ENCODE results near the gene OR4P4. TPM values are rescaled to one million over a fixed set of nuclear protein-coding genes. Genes with fewer than 3 reads are reported as not detected.

Gene OR4P4
- total RNA-seq, 1 donor from 2014 or later: not detected

GRCh38 chr11:55669376-55669775 is 34.5 kb downstream of the OR4P4 start:
- no peaks in the 10 kb centered on the region for H3K36me3 Mint-ChIP-seq
- H3K27me3 ChIP-seq: no peaks in the 10 kb centered on the region

DNA sequence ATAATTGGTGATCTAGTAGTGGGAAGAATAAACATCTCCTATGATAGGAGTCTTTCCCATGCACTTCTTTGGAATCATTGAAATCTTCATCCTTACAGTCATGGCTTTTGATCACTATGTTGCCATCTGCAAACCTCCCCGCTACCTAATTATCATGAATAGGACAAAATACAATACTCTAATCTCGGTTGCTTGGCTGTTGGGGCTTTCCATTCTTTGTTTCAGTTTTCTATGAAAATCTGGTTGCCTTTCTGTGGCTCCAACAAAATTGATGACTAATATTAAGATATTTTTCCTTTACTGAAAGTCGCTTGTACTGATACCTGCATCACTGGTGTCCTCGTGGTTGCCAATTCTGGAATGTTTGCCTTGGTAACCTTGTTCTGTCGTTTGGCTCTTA is 38.9 kb downstream of the OR4P4 start:
- Histone ChIP-seq H3K27ac (no peak overlapping the region), H3K27me3 (no peaks in the 10 kb centered on the region), H3K4me1 (no peaks in the 10 kb centered on the region), H3K9me3 (ENCODE audit: low read depth) (peaks cover 4% of the 10 kb centered on the region), H3K4me2 (no peak overlapping the region), H3K36me3 (no peaks in the 10 kb centered on the region), H3K9ac (no peak overlapping the region), H3K4me3 (no peak overlapping the region), H2AFZ (replicated peaks) (no peak overlapping the region), H4K20me1 (ENCODE audit: low read depth) (no peaks in the 10 kb centered on the region), H3F3A (ENCODE audit: low read depth) (no peaks in the 10 kb centered on the region), H3K79me2 (ENCODE audit: low read depth) (no peaks in the 10 kb centered on the region)
- Mint-ChIP-seq H3K27ac (no peak overlapping the region), H3K9me3 (no peaks in the 10 kb centered on the region), H3K4me1 (no peaks in the 10 kb centered on the region), H3K27me3 (ENCODE audit: insufficient read depth, low read depth) (peaks cover 2% of the 10 kb centered on the region), H3K36me3 (no peaks in the 10 kb centered on the region), H3K4me3 (no peak overlapping the region)
- no peak for DNase-seq (ENCODE audit: low spot score)
- TF ChIP-seq CTCF (IDR thresholded peaks at IDR 0.05) (no peak), EZH2 (IDR thresholded peaks at IDR 0.05) (no peak), EZH2phosphoT487 (IDR thresholded peaks at IDR 0.05) (no peak)

More at GRCh38 chr11:55669376-55669775, 34.5 kb downstream of the OR4P4 start:
- no peaks in the 10 kb centered on the region for H4K20me1 ChIP-seq (ENCODE audit: low read depth)
- no peak overlapping the region for H3K4me2 ChIP-seq
- H3K27ac ChIP-seq: no peak overlapping the region
- Mint-ChIP-seq H3K27me3 (ENCODE audit: insufficient read depth, low read depth) (no peaks in the 10 kb centered on the region), H3K27ac (no peak overlapping the region), H3K4me1 (no peaks in the 10 kb centered on the region), H3K9me3 (peaks cover 4% of the 10 kb centered on the region), H3K4me3 (no peak overlapping the region)
- no peak for TF ChIP-seq CTCF (IDR thresholded peaks at IDR 0.05)
- TF ChIP-seq EZH2phosphoT487 (IDR thresholded peaks at IDR 0.05): no peak
- TF ChIP-seq EZH2 (IDR thresholded peaks at IDR 0.05): no peak
- H3K4me1 ChIP-seq: no peaks in the 10 kb centered on the region
- H3K36me3 ChIP-seq: no peaks in the 10 kb centered on the region
- no peak overlapping the region for H3K9ac ChIP-seq
- H3K9me3 ChIP-seq (ENCODE audit: low read depth): peaks cover 6% of the 10 kb centered on the region
- H3K4me3 ChIP-seq: no peak overlapping the region
- no peaks in the 10 kb centered on the region for H3K79me2 ChIP-seq (ENCODE audit: low read depth)
- DNase-seq (ENCODE audit: low spot score): no peak
- no peaks in the 10 kb centered on the region for H3F3A ChIP-seq (ENCODE audit: low read depth)
- no peak overlapping the region for H2AFZ ChIP-seq (replicated peaks)

Other genes starting within 250 kb of the OR4P4 start
- not detected in 2 replicates for gene OR4C15, start 80.6 kb upstream of the OR4P4 start, total RNA-seq (ENCODE audit: low replicate concordance)
- not detected in 2 replicates for gene OR4C16, start 63.0 kb upstream of the OR4P4 start, total RNA-seq (ENCODE audit: low replicate concordance)
- gene OR4C11, start 27.5 kb upstream of the OR4P4 start, total RNA-seq (ENCODE audit: low replicate concordance): not detected in 2 replicates
- not detected in 2 replicates for gene OR4S2, start 13.2 kb downstream of the OR4P4 start, total RNA-seq (ENCODE audit: low replicate concordance)
- gene OR4C6, start 27.1 kb downstream of the OR4P4 start, total RNA-seq (ENCODE audit: low replicate concordance): not detected in 2 replicates
- gene OR5D13, start 138.3 kb downstream of the OR4P4 start, total RNA-seq (ENCODE audit: low replicate concordance): not detected in 2 replicates
- not detected in 2 replicates for gene OR5D14, start 160.4 kb downstream of the OR4P4 start, total RNA-seq (ENCODE audit: low replicate concordance)
- not detected in 2 replicates for gene OR5L1, start 176.3 kb downstream of the OR4P4 start, total RNA-seq (ENCODE audit: low replicate concordance)
- not detected in 2 replicates for gene OR5D18, start 184.5 kb downstream of the OR4P4 start, total RNA-seq (ENCODE audit: low replicate concordance)
- gene OR5L2, start 192.1 kb downstream of the OR4P4 start, total RNA-seq (ENCODE audit: low replicate concordance): not detected in 2 replicates
- gene OR5D16, start 203.6 kb downstream of the OR4P4 start, total RNA-seq (ENCODE audit: low replicate concordance): not detected in 2 replicates
- not detected in 2 replicates for gene TRIM51, start 248.2 kb downstream of the OR4P4 start, total RNA-seq (ENCODE audit: low replicate concordance)